Posterior vena cava (tissue), 2 donors: Measurements from ENCODE around the gene MRPS27. TPM values are rescaled to one million over a fixed set of nuclear protein-coding genes. Genes with fewer than 3 reads are reported as not detected.

ENCODE experiments used
- DNase-seq: peaks from one replicate; pipeline ENCODE4 v3.0.0-alpha.2; 2020; ENCODE audit warnings: low spot score
- intact Hi-C, 2 donors: fragments of 100-400 bp; cut with DNase I; formaldehyde crosslinking; loops; one replicate each; pipeline versions ENCODE4 v1.14.1 to v1.14.2; 2022 to 2023
- total RNA-seq, 2 donors: library from RNA; stranded (reverse); fragmentation: NEBNext Ultra II Directional; extraction: Animal tissue kit (Norgen Biotek cat#: 25700); gene quantifications; one replicate each; pipeline ENCODE4 v1.2.1, GENCODE V29; 2021
- donor health status: DM: yes; HTN: yes; CAD: no.
- donor health status: DM: yes; HTN: yes; CAD: no.

Gene MRPS27
- total RNA-seq, 2 donors from 2014 or later = 38.4 to 39.1 TPM

DNA sequence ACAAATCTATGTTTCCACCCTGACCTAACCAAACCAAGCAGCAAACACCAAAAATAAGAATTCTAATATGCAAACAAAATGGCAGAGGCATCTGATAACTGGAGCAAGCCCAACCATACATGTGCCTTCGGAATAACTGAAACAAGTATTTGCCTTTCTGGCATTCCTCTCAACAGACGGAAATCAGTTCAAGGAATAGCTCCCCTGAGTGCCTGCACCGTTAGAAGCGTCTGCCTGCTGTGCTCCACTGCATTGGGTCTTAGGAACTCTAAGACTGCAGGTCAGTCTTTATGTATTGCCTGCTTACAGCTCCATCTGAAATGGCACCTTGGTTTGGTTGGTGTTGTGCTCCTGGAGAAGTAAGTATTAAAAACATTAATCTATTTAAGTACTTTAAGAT lies 98.5 kb downstream of the MRPS27 start:
- intact Hi-C loops = no loop called here
- no peak for DNase-seq

DNA sequence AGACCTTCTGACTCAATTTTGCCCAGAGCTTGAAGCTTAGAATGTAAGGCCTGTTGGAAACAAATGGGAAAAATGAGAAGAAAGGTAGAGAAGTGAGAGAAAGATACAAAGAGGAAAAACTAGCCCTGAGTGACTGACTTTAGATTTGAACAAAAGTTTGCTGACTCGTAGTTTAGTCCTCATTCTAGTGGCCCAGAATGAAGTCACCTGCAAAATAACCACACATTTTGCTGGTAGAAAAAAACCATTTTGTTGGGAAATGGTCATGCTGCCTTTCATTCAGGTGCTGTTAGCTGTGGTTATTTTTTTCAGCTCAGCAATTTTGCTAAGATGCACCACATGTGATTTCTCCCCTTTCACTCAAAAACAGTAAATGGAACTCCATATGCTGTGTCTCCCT lies 98.9 kb downstream of the MRPS27 start:
- no peak for DNase-seq
- intact Hi-C loops = no loop called here

DNA sequence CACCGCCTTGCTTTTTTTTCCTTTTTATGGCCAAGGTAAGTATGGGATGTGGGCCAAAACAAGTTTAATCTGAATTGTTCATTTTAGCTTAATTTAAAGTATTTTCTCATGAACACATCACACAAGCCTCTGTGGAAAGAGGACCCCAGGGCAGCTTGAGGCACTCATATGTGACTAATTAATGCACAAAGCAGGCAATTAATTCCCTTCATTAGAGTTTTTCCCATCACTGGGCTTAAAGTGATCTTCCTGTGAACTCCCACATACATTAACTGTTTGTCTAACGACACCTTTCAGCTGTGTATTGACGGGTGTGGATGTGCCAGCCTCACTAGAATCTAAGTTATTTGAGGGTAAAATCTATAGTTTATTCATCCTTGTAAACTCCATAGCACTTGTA lies 103.3 kb downstream of the MRPS27 start:
- intact Hi-C loops = no loop called here
- DNase-seq = no peak

DNA sequence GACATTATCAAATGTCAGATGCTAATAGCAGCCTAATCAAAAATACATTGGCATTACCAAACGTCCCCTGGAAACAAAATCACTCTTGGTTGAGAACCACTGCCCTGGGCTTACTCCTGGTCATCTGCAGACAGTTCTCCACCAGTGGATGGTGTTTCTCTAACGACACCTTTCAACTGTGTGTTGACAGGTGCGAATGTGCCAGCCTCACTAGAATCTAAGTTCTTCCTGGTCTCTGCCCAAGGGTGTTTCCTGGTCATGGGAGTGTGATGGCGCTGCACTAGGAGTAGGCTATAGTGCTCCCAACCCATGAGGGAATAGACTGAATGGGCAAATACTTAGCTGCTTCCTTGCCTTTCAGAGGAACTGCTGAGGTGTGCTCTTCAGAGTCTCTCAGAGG lies 105.9 kb downstream of the MRPS27 start:
- intact Hi-C loops = no loop called here
- no peak for DNase-seq

DNA sequence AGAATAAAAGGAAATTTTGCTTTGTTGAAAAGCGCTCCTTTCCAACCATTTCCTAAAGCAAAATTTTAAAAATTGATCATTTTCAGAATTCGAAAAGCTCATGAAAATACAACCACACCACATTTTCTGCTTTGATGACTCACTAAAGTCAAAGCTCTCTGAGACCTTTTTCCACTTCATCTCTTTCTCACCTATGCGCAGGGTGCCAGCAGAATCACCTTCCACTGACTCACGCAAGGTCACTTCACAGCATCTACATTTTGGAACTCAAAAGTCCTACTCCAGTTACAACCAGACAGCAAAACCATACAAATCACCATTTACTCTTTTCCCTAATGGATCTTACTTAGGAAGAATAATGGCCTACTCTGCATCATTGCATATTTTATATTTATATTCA lies 106.6 kb downstream of the MRPS27 start:
- DNase-seq = no peak
- intact Hi-C loops = no loop called here

DNA sequence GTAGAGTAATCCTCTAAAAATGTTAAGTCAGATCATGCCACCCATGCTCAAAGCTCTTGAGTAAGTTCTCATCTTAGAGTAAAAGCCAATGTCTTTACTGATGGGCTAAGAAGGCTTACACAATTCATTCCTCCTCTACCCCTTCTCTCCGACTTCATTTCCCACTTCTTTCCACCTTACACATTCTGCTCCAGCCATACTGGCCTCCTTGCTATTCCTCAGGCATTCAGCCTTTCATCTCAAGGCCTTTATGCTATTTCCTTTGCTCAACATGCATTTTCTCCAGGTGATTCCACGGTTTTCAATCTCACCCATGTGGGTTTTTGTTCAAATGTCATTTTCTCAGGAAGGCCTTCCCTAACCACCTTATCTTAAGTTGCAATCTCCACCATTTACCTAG lies 107.9 kb downstream of the MRPS27 start:
- intact Hi-C loops = no loop called here
- DNase-seq = no peak

DNA sequence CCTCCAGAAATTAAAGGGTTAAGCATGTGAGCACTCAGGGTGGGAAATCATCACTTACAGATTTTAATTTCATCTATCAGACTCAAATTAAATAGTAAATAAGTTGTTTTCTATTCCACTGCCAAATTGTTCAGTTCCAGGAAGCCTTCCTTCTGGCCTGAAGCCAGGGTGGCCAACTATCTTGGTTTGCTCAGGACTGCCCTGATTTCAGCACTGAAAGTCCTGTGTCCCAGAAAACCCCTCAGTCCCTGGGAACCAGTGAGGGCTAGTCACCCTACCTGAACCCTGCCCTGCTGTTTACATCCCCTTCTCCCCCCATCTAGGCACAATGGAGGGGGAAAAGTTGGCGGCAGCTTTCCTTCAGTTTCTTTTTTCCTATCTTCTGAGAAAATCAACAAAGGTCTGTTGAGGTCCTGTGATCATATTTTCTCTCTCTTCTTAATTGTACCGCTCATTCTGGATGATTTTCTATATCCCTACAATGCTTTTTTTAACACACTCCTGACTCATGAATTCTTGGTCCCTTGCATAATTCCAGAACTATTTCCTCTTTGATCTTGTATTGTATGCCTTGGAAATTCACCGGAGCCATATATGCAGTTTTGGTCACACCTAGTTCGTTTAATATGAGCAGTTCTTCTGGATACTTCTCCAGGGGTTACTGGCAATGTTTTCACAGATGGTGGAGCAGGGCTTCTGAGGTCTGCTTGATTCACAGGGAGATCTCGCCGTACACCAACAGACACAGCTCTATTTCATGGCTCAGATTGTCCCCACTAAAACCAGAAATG lies 109.0 kb downstream of the MRPS27 start:
- no peak for DNase-seq
- intact Hi-C loops = no loop called here

DNA sequence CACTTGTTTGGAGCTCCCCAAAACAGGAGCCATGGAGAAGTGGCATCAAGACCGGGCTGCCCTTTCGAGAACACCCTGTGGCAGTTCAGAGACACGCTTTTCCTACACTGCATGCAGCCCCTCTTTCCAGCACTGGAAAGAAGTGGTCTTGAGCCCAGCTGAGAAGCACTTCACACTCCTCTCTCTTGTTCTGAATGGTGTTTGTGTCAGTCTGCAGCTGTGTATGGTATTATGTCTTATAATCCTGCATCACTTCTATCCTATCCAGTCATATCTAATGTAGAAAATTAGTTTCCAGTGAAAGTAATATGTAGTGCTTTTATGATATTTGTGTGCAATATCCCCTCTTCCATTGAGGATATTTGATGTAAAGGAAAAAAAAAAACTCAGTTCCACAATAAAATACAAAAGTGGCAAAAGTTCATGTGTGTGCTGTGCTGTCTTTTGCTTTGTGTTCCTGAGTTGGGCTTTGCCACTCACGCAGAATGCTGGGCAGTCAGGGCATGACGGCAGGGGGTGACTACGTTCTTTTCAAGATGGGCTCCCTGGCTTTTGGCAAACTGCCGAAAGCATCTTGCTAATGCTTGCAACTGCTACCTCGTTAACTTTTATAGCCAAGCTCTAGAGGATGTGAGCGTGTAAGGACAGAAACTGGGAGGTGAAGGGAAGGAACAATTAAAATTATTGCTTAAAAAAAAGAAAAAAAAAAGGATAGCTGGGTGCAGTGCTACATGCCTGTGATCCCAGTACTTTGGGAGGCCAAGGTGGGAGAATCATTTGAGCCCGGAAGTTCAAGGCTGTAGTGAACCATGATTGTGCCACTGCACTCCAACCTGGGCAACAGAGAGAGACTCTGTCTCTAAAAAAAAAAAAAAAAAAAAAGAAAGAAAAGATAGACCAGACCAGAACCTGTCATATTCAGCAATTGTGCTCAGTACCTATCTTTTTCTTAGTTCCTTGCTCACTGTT lies 110.6 kb downstream of the MRPS27 start:
- DNase-seq = no peak
- intact Hi-C loops = no loop called here

DNA sequence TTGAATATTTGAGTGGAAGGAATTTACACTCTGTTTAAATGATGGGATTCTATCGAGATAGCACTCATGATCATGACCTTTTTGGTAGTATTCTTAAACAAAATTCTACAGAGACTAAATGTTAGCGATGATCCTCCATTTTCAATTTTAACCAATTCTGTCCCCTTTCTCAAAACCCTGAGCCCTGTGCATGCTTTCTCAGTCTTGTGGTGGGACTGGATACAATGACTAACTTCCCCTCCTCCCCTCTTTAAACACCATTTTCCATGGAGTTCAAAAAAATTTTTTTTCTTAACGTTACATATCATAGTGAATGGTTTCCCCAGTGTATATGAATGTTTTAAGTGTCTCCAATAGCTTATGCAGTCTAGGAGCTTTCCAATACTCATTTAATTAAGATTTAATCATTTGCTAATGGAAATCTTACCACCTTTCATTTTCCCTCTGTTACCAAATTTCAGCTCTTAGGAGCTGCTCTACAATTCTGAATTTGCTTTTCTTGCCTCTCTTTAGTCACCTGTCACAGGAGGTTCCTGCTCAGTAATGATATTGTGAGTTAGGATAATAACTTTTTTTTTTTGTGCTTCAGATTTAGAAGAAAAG lies 111.6 kb downstream of the MRPS27 start:
- intact Hi-C loops = no loop called here
- no peak for DNase-seq

DNA sequence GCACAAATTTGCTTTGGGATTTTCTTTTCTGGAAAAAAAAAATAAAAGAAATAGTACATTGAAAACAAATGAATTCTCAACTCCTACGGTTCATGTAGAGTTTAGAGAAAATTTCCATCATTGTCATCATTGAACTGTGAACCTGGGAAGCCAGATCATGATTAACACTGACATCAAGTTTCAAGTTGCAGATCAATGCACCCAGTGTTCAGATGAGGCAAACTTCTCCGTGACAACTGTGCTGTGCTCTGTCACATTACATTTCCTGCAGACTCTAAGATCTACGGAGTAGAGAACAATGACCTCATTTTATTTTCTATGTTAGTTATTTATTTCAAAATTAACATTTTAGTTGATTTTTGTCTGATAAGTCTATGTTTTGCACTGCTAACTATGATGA lies 113.0 kb downstream of the MRPS27 start:
- intact Hi-C loops = no loop called here
- DNase-seq = no peak

DNA sequence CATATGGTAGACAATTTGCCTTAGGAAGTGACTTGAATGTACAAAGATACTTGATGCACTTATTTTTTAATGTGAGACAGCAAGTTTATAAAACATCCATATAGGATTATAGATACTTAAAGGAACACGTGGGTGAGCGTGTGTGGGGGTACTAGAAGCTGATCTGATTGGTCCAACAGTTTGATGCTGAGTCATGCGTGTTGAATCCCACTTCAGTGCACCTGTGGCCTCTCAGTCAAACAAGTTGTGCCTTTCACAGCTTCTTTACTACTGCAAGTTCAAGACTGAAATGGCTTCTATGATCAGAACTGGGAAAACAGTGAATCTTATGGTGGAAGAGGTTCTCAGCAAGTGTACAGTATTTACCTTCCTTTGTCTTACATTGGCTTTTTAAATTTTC lies 113.9 kb downstream of the MRPS27 start:
- DNase-seq = no peak
- intact Hi-C loops = no loop called here

DNA sequence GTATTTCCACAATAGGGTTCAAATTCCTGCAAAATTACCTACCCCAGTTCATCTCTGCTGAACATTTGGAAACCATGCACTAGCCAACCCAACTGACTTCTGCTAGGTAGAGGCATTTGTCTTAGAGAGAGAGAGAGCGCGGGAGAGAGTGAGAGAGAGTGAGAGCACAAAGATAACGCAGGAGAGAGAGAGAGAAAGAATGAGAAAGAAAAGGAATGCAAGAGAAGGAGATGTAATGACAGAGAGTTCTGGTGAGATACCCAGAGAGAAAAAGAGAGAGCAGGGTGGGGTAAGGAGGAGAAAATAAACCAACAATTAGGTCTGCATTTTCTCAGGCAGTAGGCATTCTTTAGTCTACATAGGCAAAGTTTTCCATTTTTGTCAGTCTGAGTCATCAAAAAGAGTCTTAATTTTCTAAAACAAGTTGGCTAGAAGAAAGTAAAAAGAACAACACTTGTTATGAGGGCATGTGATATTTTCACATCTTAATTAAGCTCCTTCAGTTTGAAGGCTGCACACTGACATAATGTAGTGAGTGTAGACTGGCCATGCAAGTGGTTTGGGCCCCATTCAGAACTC lies 114.5 kb downstream of the MRPS27 start:
- no peak for DNase-seq
- intact Hi-C loops = no loop called here

DNA sequence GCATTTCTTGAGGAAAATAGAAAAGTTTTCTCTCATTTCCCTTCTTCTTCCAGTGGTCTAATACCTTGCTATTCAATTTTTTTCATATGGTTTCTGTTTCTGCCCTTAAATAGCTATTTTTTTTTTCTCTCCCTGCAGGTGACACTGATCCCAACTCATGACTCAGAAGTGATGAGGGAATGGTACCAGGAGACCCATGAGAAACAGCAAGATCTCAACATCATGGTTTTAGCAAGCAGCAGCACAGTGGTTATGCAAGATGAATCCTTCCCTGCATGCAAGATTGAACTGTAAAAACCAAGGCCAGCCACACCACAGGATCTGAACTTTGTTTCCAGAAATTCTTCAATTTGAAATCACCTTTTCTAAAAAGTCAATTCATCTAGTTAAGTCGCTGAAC lies 115.1 kb downstream of the MRPS27 start:
- DNase-seq = no peak
- intact Hi-C loops = no loop called here

DNA sequence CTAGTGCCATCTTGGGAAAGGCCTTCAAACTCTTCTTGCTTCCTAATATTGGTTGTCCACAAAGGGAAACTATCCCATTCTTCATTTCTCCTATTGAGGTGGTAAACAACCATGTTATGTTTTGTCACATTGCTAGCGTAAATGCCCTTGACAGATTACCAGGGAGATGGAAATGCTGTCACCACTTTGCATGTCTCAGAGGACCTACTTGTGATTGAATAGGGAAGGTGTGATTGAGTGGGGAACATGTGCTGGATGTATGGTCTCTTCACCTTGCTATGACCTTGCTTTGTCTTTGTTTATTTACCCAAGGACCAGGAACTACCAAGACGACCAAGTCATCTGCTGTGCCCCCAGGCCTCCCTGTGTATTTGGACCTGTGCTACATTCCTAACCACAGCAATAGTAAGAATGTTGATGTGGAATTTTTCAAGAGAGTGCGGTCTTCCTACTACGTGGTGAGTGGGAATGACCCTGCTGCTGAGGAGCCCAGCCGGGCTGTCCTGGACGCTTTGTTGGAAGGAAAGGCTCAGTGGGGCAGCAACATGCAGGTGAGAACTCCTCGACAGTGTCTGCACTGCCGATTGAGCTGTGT lies 116.7 kb downstream of the MRPS27 start:
- no peak for DNase-seq
- intact Hi-C loops = no loop called here

DNA sequence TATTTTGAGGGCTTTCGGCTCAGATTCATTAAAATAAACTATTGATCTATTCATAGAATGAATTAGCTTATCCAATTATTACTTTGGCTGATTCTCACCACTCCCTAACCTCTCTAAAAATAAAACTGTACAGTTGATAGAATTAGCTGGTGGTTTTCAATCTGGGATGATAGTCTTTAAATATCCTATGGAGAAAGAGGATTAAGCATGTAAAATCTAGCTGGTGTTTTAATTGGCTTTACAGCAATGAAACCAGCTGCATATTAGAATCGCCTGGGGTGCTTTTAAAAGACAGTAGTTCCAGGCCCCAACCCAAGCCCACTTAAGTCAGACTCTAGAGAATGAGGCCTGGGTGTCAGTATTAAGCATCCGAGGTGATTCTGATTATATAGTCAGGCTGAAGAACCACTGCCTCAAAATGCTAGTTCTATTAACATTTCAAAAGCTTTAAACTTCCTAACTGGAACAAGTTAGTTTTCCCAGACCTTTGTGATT lies 117.7 kb downstream of the MRPS27 start:
- intact Hi-C loops = no loop called here
- DNase-seq = no peak

DNA sequence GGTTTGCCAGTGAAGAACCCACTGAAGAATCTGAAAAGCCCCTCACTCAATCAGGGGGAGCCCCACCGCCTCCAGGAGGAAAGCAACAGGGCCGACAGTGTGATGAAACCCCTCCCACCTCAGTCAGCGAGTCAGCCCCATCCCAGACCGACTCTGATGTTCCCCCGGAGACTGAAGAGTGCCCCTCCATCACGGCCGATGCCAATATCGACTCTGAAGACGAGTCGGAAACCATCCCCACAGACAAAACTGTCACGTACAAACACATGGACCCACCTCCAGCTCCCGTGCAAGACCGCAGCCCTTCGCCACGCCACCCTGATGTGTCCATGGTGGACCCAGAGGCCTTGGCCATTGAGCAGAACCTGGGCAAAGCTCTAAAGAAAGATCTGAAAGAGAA lies 120.4 kb downstream of the MRPS27 start:
- DNase-seq = no peak
- intact Hi-C loops = no loop called here

DNA sequence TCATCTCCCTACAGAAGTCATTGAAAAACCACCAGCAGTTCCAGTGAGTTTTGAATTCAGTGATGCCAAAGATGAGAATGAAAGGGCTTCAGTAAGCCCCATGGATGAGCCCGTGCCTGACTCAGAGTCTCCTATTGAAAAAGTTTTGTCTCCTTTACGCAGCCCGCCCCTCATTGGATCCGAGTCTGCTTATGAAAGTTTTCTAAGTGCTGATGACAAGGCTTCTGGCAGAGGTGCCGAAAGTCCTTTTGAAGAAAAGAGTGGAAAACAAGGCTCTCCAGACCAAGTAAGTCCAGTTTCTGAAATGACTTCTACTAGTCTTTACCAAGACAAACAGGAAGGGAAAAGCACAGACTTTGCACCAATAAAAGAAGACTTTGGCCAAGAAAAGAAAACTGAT lies 122.6 kb downstream of the MRPS27 start:
- no peak for DNase-seq
- intact Hi-C loops = no loop called here

DNA sequence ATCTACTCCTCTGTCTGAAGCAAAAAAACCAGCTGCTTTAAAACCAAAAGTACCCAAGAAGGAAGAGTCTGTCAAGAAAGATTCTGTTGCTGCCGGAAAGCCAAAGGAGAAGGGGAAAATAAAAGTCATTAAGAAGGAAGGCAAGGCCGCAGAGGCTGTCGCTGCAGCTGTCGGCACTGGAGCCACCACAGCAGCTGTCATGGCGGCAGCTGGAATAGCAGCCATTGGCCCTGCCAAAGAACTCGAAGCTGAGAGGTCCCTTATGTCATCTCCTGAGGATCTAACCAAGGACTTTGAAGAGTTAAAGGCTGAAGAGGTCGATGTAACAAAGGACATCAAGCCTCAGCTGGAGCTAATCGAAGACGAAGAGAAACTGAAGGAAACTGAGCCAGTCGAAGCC lies 124.5 kb downstream of the MRPS27 start:
- no peak for DNase-seq
- intact Hi-C loops = no loop called here

DNA sequence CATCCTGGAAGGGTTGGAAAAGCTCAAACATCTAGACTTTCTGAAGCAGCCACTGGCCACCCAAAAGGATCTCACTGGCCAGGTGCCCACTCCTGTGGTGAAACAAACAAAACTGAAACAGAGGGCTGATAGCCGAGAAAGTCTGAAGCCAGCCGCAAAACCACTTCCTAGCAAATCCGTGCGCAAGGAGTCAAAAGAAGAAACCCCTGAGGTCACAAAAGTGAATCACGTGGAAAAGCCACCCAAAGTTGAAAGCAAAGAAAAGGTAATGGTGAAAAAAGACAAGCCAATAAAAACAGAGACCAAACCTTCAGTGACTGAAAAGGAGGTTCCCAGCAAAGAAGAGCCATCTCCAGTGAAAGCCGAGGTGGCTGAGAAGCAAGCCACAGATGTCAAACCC lies 125.2 kb downstream of the MRPS27 start:
- DNase-seq = no peak
- intact Hi-C loops = no loop called here
